Colonic mucosa (tissue), 4 donors: ENCODE measurements around the gene TMPRSS7. TPM values are rescaled to one million over a fixed set of nuclear protein-coding genes. Genes with fewer than 3 reads are reported as not detected.

Experiments
- DNase-seq: peaks from one replicate; pipeline ENCODE4 v3.0.0-alpha.2; 2020
- H3K27ac ChIP-seq: fragments of 200-600 bp; one replicate; pipeline ENCODE4 v1.8.0; 2021
- H3K27me3 ChIP-seq: fragments of 200-600 bp; one replicate; pipeline ENCODE4 v1.8.0; 2021
- H3K36me3 ChIP-seq: fragments of 200-600 bp; one replicate; pipeline ENCODE4 v1.8.0; 2021
- H3K4me1 ChIP-seq: fragments of 200-600 bp; one replicate; pipeline ENCODE4 v1.8.0; 2021; ENCODE audit warnings: mild to moderate bottlenecking
- H3K4me3 ChIP-seq: fragments of 200-600 bp; one replicate; pipeline ENCODE4 v1.8.0; 2021
- H3K9ac ChIP-seq, 2 donors: one replicate each; pipeline ENCODE4 v1.7.0; 2013; ENCODE audit warnings: control low read depth in 2 of 2, low read depth in 2 of 2, low read length in 2 of 2
- H3K9me3 ChIP-seq: fragments of 200-600 bp; one replicate; pipeline ENCODE4 v1.8.0; 2021
- intact Hi-C: fragments of 100-400 bp; cut with DNase I; formaldehyde crosslinking; loops from one replicate; pipeline ENCODE4 v1.14.1; 2022
- total RNA-seq, 2 donors: library from RNA; stranded (reverse); fragmentation: NEBNext Ultra II Directional in 1 of 2; extraction: Animal tissue kit (Norgen Biotek cat#: 25700) in 1 of 2; gene quantifications; one replicate each; pipeline ENCODE4 v1.2.1, GENCODE V29; 2021
- TF ChIP-seq, protein P1 (sequence below): fragments of 200-600 bp; IDR thresholded peaks from one replicate; pipeline ENCODE4 v1.8.0; 2022; ENCODE audit warnings: antibody characterized with exemption, mild to moderate bottlenecking
- donor health status: healthy.
- donor health status: DM: no; HTN: no; CAD: no.
- donor health status: DM: no; HTN: no; CAD: no.

The TMPRSS7 gene
- total RNA-seq, 2 donors from 2014 or later, result not detected

DNA sequence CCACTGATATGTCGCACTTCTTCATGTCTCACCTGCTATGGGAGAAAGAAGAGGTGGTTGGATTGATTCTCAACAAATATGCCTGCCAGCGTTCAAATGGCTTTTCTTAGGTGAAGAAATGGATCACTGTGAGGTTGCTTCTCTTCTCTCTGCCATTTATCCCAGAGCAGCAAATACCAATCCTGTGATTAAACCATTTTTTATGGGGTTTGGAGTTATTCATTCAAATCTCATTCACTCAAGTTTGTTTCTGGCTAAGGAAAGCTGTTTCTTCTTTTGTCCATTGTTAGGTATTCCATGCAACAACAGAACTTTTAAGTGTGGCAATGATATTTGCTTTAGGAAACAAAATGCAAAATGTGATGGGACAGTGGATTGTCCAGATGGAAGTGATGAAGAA is 39.5 kb downstream of the TMPRSS7 start:
- no peaks in the 10 kb centered on the region for H3K36me3 ChIP-seq
- TF ChIP-seq, protein P1, sequence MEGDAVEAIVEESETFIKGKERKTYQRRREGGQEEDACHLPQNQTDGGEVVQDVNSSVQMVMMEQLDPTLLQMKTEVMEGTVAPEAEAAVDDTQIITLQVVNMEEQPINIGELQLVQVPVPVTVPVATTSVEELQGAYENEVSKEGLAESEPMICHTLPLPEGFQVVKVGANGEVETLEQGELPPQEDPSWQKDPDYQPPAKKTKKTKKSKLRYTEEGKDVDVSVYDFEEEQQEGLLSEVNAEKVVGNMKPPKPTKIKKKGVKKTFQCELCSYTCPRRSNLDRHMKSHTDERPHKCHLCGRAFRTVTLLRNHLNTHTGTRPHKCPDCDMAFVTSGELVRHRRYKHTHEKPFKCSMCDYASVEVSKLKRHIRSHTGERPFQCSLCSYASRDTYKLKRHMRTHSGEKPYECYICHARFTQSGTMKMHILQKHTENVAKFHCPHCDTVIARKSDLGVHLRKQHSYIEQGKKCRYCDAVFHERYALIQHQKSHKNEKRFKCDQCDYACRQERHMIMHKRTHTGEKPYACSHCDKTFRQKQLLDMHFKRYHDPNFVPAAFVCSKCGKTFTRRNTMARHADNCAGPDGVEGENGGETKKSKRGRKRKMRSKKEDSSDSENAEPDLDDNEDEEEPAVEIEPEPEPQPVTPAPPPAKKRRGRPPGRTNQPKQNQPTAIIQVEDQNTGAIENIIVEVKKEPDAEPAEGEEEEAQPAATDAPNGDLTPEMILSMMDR, result no peak
- intact Hi-C loops, result no loop called here
- H3K4me3 ChIP-seq, result no peak overlapping the region
- DNase-seq, result no peak
- no peaks in the 10 kb centered on the region for H3K27me3 ChIP-seq
- H3K9me3 ChIP-seq, result no peaks in the 10 kb centered on the region
- H3K27ac ChIP-seq, result no peak overlapping the region
- no peak overlapping the region for H3K9ac ChIP-seq
- peaks cover 3% of the 10 kb centered on the region for H3K4me1 ChIP-seq

DNA sequence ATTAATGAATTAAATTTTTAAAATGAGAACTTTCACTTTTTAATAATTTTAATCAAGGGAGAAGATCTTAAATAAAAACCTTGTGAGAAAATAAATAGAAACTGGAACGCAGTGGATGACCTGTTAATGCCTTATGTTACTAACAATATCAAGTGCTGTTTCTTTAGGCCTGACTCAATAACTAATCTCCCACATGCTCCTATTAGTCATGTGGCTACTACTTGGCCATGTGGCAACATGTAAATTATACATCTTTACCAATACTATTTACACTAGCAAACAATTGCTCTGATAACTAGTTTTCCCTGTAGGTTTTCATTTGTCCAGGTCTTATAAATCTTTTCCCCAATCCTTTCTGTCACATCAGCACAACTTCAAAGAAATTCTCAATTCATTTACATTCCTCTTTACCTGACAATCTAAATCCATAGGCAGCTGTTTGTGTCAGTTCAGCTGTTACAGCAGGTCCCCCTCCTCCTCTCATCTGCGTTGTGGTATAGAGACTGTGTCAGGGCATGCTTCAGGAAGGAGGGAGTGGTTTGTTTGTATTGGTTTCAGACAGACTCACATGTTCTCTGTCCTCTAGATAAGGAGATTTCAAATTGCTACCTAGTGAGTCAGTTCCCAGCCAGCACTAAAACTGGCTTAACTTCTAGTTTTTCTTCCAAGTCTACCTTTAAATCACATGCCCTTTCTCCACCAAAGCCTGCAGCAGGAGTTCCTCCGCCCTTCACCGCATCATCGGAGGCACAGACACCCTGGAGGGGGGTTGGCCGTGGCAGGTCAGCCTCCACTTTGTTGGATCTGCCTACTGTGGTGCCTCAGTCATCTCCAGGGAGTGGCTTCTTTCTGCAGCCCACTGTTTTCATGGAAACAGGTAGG is 40.3 kb downstream of the TMPRSS7 start:
- intact Hi-C loops, result no loop called here
- Histone ChIP-seq H3K27me3 (no peaks in the 10 kb centered on the region), H3K9me3 (no peaks in the 10 kb centered on the region), H3K4me3 (peak overlapping the region; percentile 3), H3K36me3 (no peaks in the 10 kb centered on the region), H3K4me1 (peaks cover 3% of the 10 kb centered on the region), H3K27ac (peak overlapping the region; percentile 85), H3K9ac (peak overlapping the region in 1 of 2 donors; percentile 79)
- TF ChIP-seq, protein P1, result no peak
- DNase-seq, result peak; percentile 70

DNA sequence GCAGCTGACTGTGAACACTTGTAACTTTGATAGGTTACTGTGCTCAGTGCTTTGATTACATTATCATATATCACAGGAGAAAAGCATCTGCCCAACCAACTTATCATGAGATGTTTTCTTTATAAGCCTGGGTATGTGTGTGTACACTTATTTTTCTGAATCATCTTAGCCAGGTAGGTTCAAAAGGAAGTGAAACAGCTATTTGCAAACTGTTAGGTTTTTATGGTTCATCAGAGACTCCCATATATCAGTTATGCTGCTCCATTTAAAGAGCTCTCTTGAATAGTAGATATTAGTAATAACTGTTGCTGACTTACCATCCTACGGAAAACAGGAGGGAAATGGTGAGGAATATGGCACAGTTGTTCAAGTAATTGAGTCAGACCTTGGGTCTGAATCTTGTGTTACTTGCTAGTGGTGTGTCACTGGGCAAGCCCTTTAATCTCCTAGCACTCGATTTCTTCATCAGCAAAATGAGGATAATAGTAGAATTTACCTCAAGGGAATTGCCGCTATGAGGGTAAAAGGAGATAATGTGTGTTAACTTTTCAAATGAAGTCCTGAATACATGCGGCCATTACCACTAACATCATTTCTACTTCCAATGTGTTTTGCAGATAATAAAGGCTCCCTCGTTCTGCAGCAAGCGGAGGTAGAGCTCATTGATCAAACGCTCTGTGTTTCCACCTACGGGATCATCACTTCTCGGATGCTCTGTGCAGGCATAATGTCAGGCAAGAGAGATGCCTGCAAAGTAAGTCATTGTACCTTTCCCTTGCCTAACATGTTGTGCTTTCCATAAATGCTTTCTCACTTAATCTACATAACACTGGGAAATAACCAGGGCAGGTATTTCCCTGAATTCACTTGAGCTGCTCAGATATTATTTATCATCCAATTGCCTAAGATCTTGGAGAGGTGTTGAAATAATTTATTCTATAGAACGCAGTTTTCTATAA is 43.9 kb downstream of the TMPRSS7 start:
- no peaks in the 10 kb centered on the region for H3K27me3 ChIP-seq
- intact Hi-C loops, result no loop called here
- no peaks in the 10 kb centered on the region for H3K9me3 ChIP-seq
- peaks cover 3% of the 10 kb centered on the region for H3K4me1 ChIP-seq
- no peaks in the 10 kb centered on the region for H3K36me3 ChIP-seq
- TF ChIP-seq, protein P1, result no peak
- H3K9ac ChIP-seq, result no peak overlapping the region
- no peak for DNase-seq
- no peak overlapping the region for H3K4me3 ChIP-seq
- H3K27ac ChIP-seq, result no peak overlapping the region

DNA sequence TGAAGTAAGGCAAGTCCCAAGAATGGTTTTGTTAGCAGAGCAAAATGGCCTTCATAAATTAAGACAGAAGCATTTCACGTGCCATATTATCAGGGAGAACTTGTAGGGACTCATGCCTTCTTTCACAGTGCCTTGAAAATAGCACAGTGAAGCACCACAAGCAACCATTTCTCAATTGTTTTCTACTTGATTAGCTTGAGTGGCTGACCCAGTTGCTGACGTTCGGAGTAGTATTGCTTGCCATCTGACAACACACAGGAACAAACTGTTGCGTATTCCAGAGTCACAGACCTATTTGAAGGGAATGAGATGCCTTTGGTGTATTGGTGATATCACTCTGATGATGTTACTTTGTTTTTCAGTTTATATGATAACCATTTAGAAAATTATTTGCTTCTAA is 48.7 kb downstream of the TMPRSS7 start:
- intact Hi-C loops, result no loop called here
- Histone ChIP-seq H3K9me3 (no peaks in the 10 kb centered on the region), H3K9ac (no peak overlapping the region), H3K4me3 (no peak overlapping the region), H3K27ac (no peak overlapping the region), H3K27me3 (no peaks in the 10 kb centered on the region), H3K36me3 (no peaks in the 10 kb centered on the region), H3K4me1 (no peaks in the 10 kb centered on the region)
- no peak for DNase-seq
- TF ChIP-seq, protein P1, result no peak

DNA sequence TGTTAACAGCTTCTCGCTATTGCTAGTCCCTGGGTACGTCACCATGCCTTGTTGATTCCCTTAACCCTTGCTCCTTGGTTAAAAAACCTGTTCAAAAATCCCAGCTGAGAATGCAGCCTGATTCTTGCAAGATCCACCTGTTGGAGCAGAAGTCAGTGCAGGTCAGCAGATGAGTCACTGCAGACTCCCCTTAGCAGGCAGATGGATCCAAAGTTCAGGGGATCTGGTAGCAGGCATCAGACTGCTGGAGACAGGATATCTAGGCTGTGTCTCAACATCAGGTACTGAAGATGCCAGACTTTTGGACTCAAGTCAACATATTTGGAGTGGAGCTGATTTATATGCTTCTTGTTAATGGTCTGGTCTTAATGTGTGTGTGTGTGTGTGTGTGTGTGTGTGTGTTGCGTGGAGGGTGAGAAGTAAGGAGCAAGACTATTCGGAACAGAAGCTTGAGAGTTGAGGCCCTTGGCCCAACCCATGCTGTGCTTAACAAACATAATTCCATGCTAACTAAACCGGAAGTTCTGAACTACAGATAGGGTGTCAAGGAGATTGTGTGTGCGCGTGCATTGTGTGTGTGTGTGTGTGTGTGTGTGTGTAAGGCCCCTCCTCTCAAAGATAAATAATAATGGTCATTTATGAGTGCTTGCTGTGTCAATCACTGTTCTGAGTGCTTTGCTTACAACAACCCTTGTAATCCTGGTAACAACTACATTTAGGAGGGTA is 50.6 kb downstream of the TMPRSS7 start:
- Histone ChIP-seq H3K36me3 (no peaks in the 10 kb centered on the region), H3K4me1 (peaks cover 5% of the 10 kb centered on the region), H3K9me3 (no peaks in the 10 kb centered on the region), H3K27me3 (no peaks in the 10 kb centered on the region), H3K4me3 (no peak overlapping the region), H3K9ac (peak overlapping the region in 1 of 2 donors; percentile 67), H3K27ac (peak overlapping the region; percentile 84)
- TF ChIP-seq, protein P1, result no peak
- DNase-seq, result peak; percentile 60
- intact Hi-C loops, result no loop called here
